NCI-H774 (cell line): ENCODE results near the gene TNFRSF8.

Source experiments
- DNase-seq: peaks from one replicate; lab custom pipeline; 2025; lab: John Stamatoyannopoulos, UW

TNFRSF8 gene

GRCh38 chr1:12159816-12160215, 96.7 kb downstream of the TNFRSF8 start:
- DNase-seq: no peak

GRCh38 chr1:12161324-12161661, 98.2 kb downstream of the TNFRSF8 start:
- DNase-seq: no peak

- DNase-seq: no peak
Observed at GRCh38 chr1:12161662-12162458, 98.8 kb downstream of the TNFRSF8 start.

- no peak for DNase-seq
Observed at GRCh38 chr1:12162459-12163137, 99.5 kb downstream of the TNFRSF8 start.

GRCh38 chr1:12163210-12163609, 100.1 kb downstream of the TNFRSF8 start:
- DNase-seq: no peak

GRCh38 chr1:12164210-12164609, 101.1 kb downstream of the TNFRSF8 start:
- no peak for DNase-seq

GRCh38 chr1:12165342-12165741, 102.2 kb downstream of the TNFRSF8 start:
- DNase-seq: no peak

- DNase-seq: no peak
Observed at GRCh38 chr1:12166834-12167492, 103.9 kb downstream of the TNFRSF8 start, which contains the start of gene TNFRSF1B. Gene TNFRSF1B (plus strand): TSS chr1:12166991. CDS start chr1:12167092, 101 bp downstream.

- no peak for DNase-seq
Observed at GRCh38 chr1:12167493-12168429, 104.7 kb downstream of the TNFRSF8 start.

- no peak for DNase-seq
Observed at GRCh38 chr1:12168451-12169160, 105.5 kb downstream of the TNFRSF8 start.

GRCh38 chr1:12169442-12170135, 106.5 kb downstream of the TNFRSF8 start:
- DNase-seq: no peak

GRCh38 chr1:12170263-12170671, 107.2 kb downstream of the TNFRSF8 start:
- DNase-seq: no peak

- DNase-seq: no peak
Observed at GRCh38 chr1:12171206-12172041, 108.3 kb downstream of the TNFRSF8 start.

GRCh38 chr1:12172042-12172851, 109.1 kb downstream of the TNFRSF8 start:
- DNase-seq: no peak

- no peak for DNase-seq
Observed at GRCh38 chr1:12173041-12173509, 110.0 kb downstream of the TNFRSF8 start.

- DNase-seq: no peak
Observed at GRCh38 chr1:12173631-12174121, 110.6 kb downstream of the TNFRSF8 start.

- no peak for DNase-seq
Observed at GRCh38 chr1:12174924-12175810, 112.1 kb downstream of the TNFRSF8 start.
